Measurements from ENCODE around the gene STAC2. TPM values are rescaled to one million over a fixed set of nuclear protein-coding genes. Genes with fewer than 3 reads are reported as not detected.

Gene STAC2
- total RNA-seq, 1 donor from 2014 or later, result 7.9 TPM

- Histone ChIP-seq H3K27ac (peak overlapping the region; percentile 92 to 98), H3K27me3 (no peaks in the 10 kb centered on the region), H3K9me3 (no peaks in the 10 kb centered on the region), H3K36me3 (peaks cover 22 to 31% of the 10 kb centered on the region in 2 donors), H3K4me1 (peaks cover 28 to 61% of the 10 kb centered on the region in 2 donors), H3K4me3 (peak overlapping the region in 1 of 2 donors; percentile 90)
- intact Hi-C loops (cut with DNase I), result loop anchor here (5.0 kb wide), 3 partner anchors 34 to 264 kb away; partner anchors contain the start of genes CDK12 and FBXL20
- DNase-seq (ENCODE audit: low spot score in 2 of 2), result peak in 1 of 2 donors; percentile 68
- TF ChIP-seq CTCF (IDR thresholded peaks at IDR 0.05), result no peak
These were observed 27.6 kb downstream of the STAC2 start for GRCh38 chr17:39198186-39198566.

- Histone ChIP-seq H3K4me3 (peak within 1 kb of the TSS; percentile 84 to 90), H3K27ac (peak within 1 kb of the TSS; percentile 92 to 98), H3K27me3 (no peaks in the 10 kb centered on the region), H3K9me3 (no peaks in the 10 kb centered on the region), H3K36me3 (peaks cover 22 to 29% of the 10 kb centered on the region in 2 donors), H3K4me1 (peaks cover 27 to 64% of the 10 kb centered on the region in 2 donors)
- peak in 1 of 2 donors; percentile 87 for DNase-seq (ENCODE audit: low spot score in 2 of 2)
- no peak for TF ChIP-seq CTCF (IDR thresholded peaks at IDR 0.05)
- intact Hi-C loops (cut with DNase I), result loop anchor here (5.0 kb wide), 3 partner anchors 35 to 265 kb away; partner anchors contain the start of genes CDK12 and FBXL20
These were observed 28.2 kb downstream of the STAC2 start, which contains the start of gene CACNB1 for GRCh38 chr17:39197380-39198185. Gene CACNB1 (minus strand): TSS chr17:39197669. CDS start chr17:39197495, 174 bp downstream.

- peak overlapping the region; percentile 84 to 90 for H3K4me3 ChIP-seq
- peak in 1 of 2 donors; percentile 79 for DNase-seq (ENCODE audit: low spot score in 2 of 2)
- H3K9me3 ChIP-seq, result no peaks in the 10 kb centered on the region
- H3K27ac ChIP-seq, result peak overlapping the region; percentile 92 to 98
- no peak for TF ChIP-seq CTCF (IDR thresholded peaks at IDR 0.05)
- H3K4me1 ChIP-seq, result peaks cover 24 to 57% of the 10 kb centered on the region in 2 donors
- intact Hi-C loops (cut with DNase I), result loop anchor here (5.0 kb wide), 3 partner anchors 35 to 265 kb away; partner anchors contain the start of genes CDK12 and FBXL20
- H3K27me3 ChIP-seq, result no peaks in the 10 kb centered on the region
- H3K36me3 ChIP-seq, result peaks cover 22 to 29% of the 10 kb centered on the region in 2 donors
These were observed 28.9 kb downstream of the STAC2 start for GRCh38 chr17:39196808-39197291.

GRCh38 chr17:39196241-39196807, 29.4 kb downstream of the STAC2 start:
- no peak for DNase-seq (ENCODE audit: low spot score in 2 of 2)
- intact Hi-C loops (cut with DNase I), result loop anchor here (5.0 kb wide), 3 partner anchors 36 to 266 kb away; partner anchors contain the start of genes CDK12 and FBXL20
- TF ChIP-seq CTCF (IDR thresholded peaks at IDR 0.05), result no peak
- H3K27me3 ChIP-seq, result no peaks in the 10 kb centered on the region
- peak overlapping the region; percentile 92 to 98 for H3K27ac ChIP-seq
- peaks cover 22 to 29% of the 10 kb centered on the region in 2 donors for H3K36me3 ChIP-seq
- H3K4me1 ChIP-seq, result peaks cover 20 to 52% of the 10 kb centered on the region in 2 donors
- H3K4me3 ChIP-seq, result peak overlapping the region; percentile 84 to 90
- H3K9me3 ChIP-seq, result no peaks in the 10 kb centered on the region

- peaks cover 27 to 31% of the 10 kb centered on the region in 2 donors for H3K36me3 ChIP-seq
- no peaks in the 10 kb centered on the region for H3K27me3 ChIP-seq
- H3K9me3 ChIP-seq, result no peaks in the 10 kb centered on the region
- intact Hi-C loops (cut with DNase I), result loop anchor here (2.0 to 5.0 kb wide), 5 partner anchors 31 to 267 kb away; partner anchors contain the start of genes CDK12 and FBXL20
- peak overlapping the region; percentile 84 to 90 for H3K4me3 ChIP-seq
- H3K4me1 ChIP-seq, result peaks cover 14 to 45% of the 10 kb centered on the region in 2 donors
- TF ChIP-seq CTCF (IDR thresholded peaks at IDR 0.05), result no peak
- peak overlapping the region; percentile 92 to 98 for H3K27ac ChIP-seq
- DNase-seq (ENCODE audit: low spot score in 2 of 2), result no peak
These were observed 30.1 kb downstream of the STAC2 start for GRCh38 chr17:39195568-39196160.
